Right atrium auricular region (tissue), 2 donors: Measurements from ENCODE around the gene ZNF669. TPM values are rescaled to one million over a fixed set of nuclear protein-coding genes. Genes with fewer than 3 reads are reported as not detected.

Experiments used
- DNase-seq: peaks from one replicate; pipeline ENCODE4 v3.0.0-alpha.2; 2019; ENCODE audit warnings: low spot score
- H3K27ac ChIP-seq, 2 donors: fragments of 200-600 bp; sonication (generic); 1 replicate in 1 of 2; 2 replicates in 1 of 2; pipeline ENCODE4 v1.5.1; 2016 to 2019
- H3K27me3 ChIP-seq, 2 donors: fragments of 200-600 bp; sonication (generic); one replicate each; pipeline versions ENCODE4 v1.5.1 to v1.6.0; 2017 to 2019
- H3K36me3 ChIP-seq: fragments of 200-600 bp; sonication (generic); one replicate; pipeline ENCODE4 v1.5.1; 2016
- H3K4me1 ChIP-seq, 2 donors: fragments of 200-600 bp; sonication (generic); one replicate each; pipeline versions ENCODE4 v1.5.1 to v1.6.0; 2017 to 2019
- H3K4me3 ChIP-seq, 2 donors: fragments of 200-600 bp; sonication (generic); 1 replicate in 1 of 2; 2 replicates in 1 of 2; pipeline ENCODE4 v1.5.1; 2017 to 2019; ENCODE audit warnings: mild to moderate bottlenecking in 1 of 2, moderate library complexity in 1 of 2
- H3K9me3 ChIP-seq, 2 donors: fragments of 200-600 bp; sonication (generic); one replicate each; pipeline ENCODE4 v1.5.1; 2019
- CTCF ChIP-seq, 2 donors: fragments of 200-600 bp; sonication (generic); IDR thresholded peaks; one replicate each; pipeline ENCODE4 v1.5.1; 2019; ENCODE audit warnings: antibody characterized with exemption in 2 of 2
- total RNA-seq, 2 donors: library from RNA; depleted of rRNA; stranded (reverse); fragments of >200 nt; gene quantifications; one replicate each; pipeline ENCODE4 v1.1.0, GENCODE V29; 2016

The ZNF669 gene
- total RNA-seq, 2 donors from 2014 or later, result 3.2 to 3.6 TPM

- Histone ChIP-seq H3K36me3 (no peaks in the 10 kb centered on the region), H3K9me3 (no peaks in the 10 kb centered on the region), H3K4me3 (no peak overlapping the region), H3K27me3 (no peaks in the 10 kb centered on the region), H3K27ac (no peak overlapping the region), H3K4me1 (no peaks in the 10 kb centered on the region)
- no peak for TF ChIP-seq CTCF (IDR thresholded peaks at IDR 0.05)
- DNase-seq, result no peak
These were observed 39.9 kb downstream of the ZNF669 start for GRCh38 chr1:247064304-247064703.

GRCh38 chr1:247060771-247061170 lies 43.4 kb downstream of the ZNF669 start:
- Histone ChIP-seq H3K4me3 (no peak overlapping the region), H3K27me3 (no peaks in the 10 kb centered on the region), H3K4me1 (no peaks in the 10 kb centered on the region), H3K27ac (no peak overlapping the region), H3K9me3 (peaks cover 0 to 4% of the 10 kb centered on the region in 2 donors), H3K36me3 (no peaks in the 10 kb centered on the region)
- no peak for DNase-seq
- TF ChIP-seq CTCF (IDR thresholded peaks at IDR 0.05), result no peak

GRCh38 chr1:247056071-247056470 lies 48.1 kb downstream of the ZNF669 start:
- H3K4me3 ChIP-seq, result no peak overlapping the region
- H3K4me1 ChIP-seq, result no peaks in the 10 kb centered on the region
- no peaks in the 10 kb centered on the region for H3K36me3 ChIP-seq
- DNase-seq, result no peak
- peaks cover 0 to 21% of the 10 kb centered on the region in 2 donors for H3K9me3 ChIP-seq
- no peaks in the 10 kb centered on the region for H3K27me3 ChIP-seq
- no peak for TF ChIP-seq CTCF (IDR thresholded peaks at IDR 0.05)
- H3K27ac ChIP-seq, result no peak overlapping the region

DNA sequence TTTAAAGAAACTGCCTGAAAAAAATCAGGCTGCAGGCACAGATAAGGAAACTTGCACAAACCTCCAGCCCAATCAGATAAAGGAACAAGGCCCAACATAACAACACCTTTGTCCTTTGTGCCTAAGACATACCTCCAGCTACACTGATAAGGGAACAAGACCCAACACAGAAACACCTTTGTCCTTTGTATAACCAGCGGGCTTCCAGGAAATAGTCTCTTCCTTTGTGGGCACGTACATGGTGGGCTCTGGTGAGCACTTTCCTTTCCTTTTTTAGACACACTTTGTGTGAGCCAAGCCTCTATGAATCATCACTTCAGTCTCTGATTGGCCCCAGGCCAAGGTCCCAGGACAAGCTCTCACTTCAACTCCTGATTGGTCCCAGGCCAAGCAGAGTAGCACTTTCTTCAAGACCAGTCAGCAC lies 49.2 kb downstream of the ZNF669 start:
- H3K4me3 ChIP-seq, result no peak overlapping the region
- H3K4me1 ChIP-seq, result no peaks in the 10 kb centered on the region
- peaks cover 0 to 22% of the 10 kb centered on the region in 2 donors for H3K9me3 ChIP-seq
- TF ChIP-seq CTCF (IDR thresholded peaks at IDR 0.05), result no peak
- no peaks in the 10 kb centered on the region for H3K36me3 ChIP-seq
- no peak for DNase-seq
- H3K27ac ChIP-seq, result no peak overlapping the region
- no peaks in the 10 kb centered on the region for H3K27me3 ChIP-seq

Other genes starting within 250 kb of the ZNF669 start
- gene AHCTF1, start 172.4 kb downstream of the ZNF669 start, total RNA-seq, result 10 to 100 TPM; 21.6 to 24.4 TPM
- gene ZNF695, start 96.3 kb downstream of the ZNF669 start, total RNA-seq, result under 1 TPM in 1 of 2 donors, not detected in 1; 0.08 TPM
- gene ZNF670, start 25.5 kb downstream of the ZNF669 start, total RNA-seq, result 1 to 10 TPM in 1 of 2 donors, under 1 TPM in 1; 0.93 to 1.8 TPM
- 10 to 100 TPM; 10.2 to 22.6 TPM for gene ZNF124, start 67.7 kb upstream of the ZNF669 start, total RNA-seq
- gene VN1R5, start 151.7 kb upstream of the ZNF669 start, total RNA-seq, result not detected
- 10 to 100 TPM; 19.4 to 32.6 TPM for gene ZNF496, start 227.5 kb upstream of the ZNF669 start, total RNA-seq